Measurements from ENCODE around the gene DSCAM.

DSCAM gene

DNA sequence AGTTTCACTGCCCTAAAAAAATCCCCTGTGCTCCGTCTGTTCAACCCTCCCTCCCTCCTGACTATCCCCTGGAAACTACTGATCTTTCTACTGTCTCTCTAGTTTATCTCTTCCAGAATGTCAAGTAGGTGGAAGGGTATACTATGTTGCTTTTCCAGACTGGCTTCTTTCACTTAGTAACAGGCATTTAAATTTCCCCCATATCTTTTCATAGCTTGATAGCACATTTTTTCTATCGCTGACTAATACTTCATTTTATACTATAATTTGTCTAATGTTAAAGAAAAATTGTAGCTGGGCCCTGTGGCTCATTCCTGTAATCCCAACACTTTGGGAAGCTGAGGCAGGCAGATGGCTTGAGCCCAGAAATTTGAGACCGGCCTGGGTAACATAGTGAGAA, 142.8 kb downstream of the DSCAM start:
- no peak for DNase-seq

DNA sequence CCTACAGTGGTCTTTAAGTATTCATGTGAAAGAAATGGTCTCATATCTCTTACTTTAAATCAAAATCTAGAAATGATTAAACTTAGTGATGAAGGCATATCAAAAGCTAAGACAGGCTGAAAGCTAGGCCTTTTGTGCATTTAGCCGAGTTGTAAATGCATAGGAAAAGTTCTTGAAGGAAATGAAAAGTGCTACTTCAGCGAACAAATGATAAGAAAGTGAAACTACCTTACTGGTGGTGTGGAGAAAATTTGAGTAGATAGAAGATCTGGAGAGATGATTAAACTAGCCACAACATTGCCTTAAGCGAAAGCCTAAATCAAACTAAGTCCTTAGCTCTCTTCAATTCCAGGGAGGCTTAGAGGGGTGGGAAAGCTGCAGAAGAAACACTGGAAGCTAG, 147.6 kb downstream of the DSCAM start:
- DNase-seq: no peak

DNA sequence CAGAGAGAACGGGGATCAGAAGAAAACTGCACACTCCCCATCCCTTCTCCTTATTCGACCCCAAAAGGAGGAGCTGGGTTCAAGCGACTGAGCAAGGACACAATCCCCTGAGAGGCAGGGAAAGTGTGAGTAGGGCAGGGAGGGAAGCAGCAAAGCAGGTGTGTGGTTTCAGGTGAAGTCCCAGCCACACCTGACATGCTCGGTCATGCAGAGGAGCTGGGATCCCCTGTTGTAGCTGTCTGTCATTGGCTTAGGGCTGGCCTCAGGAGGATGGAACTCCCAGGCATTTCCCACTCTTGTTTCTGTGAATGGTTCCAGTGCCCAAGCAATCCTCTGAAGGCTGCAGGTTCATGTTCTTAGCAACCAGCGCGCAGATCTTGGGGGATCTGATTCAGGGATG, 150.7 kb downstream of the DSCAM start:
- peak; percentile 19 for DNase-seq

DNA sequence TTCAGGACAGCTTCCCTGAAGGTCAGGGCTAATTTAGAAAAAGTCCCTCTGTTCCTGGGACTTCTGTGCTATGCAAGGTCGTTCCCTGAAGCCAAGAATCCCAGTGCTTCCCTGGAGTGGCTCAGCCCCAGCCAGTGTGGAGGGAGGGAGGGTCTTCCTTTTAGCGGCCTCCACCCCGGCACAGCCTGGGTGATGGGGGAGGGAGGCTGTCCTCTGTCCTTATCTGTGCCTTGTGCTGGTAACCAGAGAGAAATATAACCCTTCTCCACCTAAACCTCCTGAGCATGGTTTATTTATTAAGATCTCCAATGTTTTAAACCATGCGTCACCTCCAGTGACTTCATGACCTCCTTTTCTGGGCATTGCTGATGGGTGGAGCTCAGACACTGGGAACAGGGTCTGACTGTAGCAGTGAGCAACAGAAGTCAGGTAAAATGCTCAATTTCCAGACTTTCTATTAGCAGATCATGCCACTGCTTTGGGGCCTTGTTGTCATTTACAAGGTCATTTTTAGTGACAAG, 157.1 kb downstream of the DSCAM start:
- DNase-seq: no peak

DNA sequence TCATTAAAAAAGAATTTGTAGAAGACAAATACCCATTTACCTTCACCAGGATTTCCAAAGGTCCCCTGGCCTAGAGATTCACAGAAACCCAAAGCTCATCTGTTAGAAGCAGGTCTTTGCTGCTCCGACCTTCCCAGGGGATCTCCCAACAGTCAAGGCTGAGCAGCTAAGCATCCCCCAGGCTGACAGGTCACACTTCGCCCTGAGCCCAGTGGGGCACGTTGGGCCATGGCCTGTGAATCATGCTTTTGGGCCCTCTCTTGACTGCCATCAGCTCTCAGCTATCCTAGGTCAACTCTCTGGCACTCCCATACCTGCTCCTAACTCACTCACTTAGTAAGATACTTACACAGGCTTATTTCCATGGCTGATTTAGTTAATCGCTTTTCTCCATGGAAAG, 157.7 kb downstream of the DSCAM start:
- DNase-seq: no peak

DNA sequence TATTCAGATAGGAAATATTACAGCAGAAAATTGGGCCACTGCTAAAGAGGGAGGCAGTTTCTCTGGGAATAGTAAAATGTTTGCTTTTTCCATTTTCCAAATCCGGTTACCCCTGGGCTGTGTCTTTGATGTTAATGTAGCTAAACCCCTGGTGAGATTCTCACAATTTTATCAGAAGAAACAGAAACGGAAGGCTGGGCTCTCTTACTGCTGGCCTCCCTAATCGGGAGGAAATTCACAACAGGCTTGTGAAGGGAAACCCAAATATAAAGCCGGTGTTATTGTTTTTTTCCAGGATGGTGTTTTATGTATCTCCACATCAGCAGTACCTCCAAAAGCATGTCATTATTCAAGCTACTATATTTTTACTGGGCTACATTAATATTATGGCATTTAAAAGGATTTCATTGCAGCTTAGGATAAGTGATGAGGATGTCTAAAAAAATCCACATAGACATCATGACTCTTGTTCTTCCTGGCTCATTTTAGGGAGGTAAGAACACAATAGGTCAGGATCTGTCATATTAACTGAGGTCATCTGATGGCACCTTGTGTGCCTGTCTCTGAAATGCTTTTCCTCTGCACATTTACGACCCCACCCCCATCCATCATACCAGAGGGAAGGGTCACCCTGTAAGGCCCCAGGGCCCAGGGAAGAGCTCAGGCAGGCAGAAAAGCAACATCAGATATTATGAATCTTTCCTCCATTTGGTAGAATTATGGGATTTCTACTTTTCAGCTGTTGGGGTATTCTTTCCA, 158.7 kb downstream of the DSCAM start:
- DNase-seq: no peak

DNA sequence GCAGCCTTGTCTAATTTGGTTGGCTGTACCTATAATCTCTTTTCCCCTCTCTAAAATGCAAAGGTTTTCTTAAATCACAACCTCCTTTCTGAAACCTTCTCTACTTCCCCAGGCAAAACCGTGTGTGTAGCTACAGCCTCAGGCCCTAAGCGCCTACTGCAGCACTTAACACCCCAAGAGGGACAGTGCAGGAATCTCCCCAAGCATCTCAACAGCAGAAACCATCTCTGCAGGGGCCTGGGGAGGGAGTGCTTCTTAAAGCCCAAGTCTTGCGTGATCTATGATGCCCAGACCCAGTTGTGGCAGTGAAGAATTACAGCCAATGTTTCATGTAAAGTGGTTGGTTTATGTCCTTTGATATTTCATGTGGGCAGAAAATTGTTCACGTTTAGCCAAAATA, 159.3 kb downstream of the DSCAM start:
- no peak for DNase-seq

DNA sequence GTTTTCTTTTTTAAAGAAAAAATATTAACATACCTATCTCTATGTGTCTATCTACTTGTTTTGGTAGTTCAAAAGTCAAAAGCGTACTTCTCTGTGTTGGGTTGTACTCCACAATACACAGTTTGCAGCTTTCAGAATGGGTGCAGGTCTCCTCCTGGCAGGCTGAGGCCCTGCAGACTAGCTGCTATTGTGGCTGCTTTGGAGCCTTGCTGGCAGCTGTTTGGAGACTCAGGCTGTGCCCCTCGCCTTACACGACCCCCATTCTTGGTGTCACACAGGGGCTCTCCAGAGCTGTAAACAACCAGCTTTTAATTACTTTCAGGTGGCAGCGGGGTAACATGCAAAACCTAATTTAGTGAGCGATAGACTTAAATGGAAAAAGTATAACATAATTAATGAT, 160.4 kb downstream of the DSCAM start:
- no peak for DNase-seq

DNA sequence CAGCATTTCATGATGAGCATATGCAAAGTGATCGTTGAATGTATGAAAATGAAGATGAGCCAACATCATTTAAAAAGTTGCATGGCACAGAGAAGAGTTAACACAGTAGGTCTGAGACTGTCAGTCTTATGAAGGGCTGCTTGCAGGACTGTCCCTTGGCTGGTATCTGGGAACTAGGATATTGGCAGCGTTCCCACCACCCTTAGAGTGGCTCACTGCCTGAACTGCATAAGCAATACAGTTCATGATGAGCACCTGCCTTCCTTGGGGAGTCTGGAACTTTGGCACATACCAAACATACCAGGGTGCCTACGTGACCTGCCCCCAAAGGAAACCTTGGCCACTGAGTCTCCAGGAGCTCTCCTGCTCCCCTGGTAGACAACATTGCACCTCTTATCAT, 161.8 kb downstream of the DSCAM start:
- no peak for DNase-seq

DNA sequence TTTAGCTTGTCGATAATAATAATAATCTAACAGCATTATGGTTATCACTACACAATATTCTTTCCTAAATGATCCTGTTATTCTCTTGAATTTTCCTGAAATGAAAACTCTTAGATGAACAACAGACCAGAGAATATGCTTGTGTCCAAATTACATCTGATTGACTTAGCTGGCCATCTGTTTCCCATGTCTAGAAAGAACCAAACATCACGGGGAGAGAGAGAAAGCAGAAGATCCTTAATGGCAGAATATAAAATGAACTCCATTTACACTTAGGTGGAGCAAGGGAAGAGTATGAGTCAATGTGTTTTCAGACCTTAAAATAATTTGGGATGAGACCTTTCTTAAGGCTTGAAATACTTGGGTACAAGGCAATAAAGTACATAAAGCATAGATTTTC, 162.2 kb downstream of the DSCAM start:
- no peak for DNase-seq

DNA sequence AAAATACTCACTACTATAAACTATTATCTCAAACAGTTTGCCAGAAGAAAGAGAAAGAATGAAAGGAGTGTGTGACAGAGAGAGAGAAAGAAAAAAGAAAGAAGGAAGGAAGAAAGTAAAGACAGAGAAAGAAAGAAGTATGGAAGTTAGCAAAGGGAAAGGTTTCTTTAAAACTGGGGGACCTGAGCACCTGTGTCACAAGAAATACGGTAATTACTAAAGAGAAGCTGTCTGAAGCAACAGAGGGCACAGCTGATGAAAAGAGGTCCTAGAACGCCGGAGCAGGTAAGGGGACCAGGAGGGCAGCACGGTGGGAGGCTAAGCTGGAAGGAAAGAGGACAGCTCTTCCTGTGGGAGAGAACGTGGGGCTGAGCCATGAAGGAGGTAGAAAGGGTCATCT, 163.6 kb downstream of the DSCAM start:
- DNase-seq: no peak

DNA sequence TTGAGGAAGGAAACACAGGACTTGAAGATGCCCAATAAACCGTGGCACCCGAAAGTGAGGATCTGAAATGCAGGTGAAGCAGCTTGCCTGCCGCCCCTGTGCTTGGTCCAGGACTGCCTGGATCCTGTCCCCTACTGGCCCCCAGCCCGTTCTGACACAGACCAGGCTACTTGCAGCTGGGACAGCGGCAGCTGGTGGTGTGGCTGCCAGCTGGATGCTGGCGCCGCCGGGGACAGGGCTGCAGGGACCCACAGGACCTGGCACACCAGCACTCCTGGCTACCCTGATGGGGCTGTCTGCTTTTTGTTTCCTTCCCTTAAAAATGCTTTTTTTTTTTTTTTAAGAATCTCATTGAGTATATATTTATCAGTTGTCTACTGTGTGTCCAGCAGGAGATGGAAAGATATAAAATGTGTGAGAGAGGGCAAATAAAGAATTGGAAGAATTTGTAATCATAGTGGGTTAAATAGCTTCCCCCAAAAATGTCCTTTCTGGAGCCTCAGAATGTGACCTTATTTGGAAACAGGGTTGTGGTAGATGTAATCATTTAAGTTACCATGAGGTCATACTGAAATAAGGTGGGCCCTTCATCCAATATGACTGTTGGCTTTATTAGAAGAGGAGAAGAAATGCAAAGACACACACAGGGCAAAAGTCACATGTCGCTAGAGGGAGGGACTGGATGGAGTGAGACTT, 165.6 kb downstream of the DSCAM start:
- no peak for DNase-seq

DNA sequence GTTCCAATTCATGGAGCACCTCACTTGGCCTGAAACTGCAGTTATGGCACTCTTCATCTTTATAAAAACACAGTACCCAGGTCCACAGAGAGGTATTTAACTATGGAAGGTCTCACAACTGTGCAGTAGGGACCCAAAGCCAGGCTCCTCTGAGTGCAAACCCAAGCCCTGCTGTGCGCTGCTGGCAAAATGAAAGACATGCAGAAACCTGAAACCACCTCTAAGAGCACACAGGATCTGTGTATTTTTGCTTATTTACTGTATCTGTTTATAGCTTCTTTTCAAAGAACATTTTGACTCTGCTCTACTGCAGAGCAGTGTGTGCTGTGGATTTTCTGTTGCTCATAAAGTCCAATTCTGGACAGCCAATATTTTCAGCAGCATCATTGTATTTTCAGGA, 166.6 kb downstream of the DSCAM start:
- DNase-seq: no peak

DNA sequence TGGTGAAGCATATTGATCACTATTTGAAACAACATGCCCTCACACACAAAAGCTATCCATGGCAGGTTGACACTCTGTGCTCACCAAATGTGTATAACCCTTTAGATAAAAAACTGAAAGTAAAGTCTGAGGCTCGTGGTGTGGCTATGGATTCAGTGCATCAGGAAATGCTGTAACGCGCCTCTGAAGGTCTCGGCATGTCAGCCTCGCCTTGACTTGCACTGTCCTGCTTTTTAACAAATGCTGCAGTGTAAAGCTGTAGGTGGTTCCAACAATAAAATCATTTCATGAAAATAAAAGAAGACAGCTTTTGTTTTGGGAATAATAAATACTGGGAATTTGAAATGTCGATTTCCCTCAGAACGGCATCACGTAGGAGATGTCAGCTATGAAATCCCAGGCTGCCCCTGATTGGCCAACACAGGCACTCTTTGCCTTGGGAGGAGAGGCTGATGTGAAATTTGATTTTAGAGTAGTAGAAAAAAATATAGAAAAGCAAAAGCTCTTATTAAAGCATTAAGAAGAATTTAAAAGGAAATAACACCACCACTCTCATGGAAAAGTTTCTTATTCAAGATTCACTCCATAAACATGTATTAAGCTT, 168.2 kb downstream of the DSCAM start:
- no peak for DNase-seq

DNA sequence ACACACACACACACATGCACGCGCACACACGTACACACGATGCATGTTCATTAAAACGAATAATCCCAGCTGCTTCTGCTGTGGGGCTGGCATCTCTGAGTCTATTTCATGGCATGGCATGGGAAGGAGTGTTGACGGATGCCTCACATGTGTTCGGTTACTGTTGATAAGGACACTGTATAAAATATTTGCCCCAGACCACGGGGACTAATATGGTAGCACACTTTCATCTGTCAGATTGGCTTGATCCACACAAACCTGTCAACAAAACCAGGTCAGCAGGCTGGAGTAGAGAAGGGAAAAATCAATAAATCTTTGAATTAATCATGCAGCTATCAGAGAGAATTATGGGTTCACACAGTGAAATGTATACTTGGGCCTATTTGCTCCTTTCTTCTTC, 171.9 kb downstream of the DSCAM start:
- DNase-seq: no peak

DNA sequence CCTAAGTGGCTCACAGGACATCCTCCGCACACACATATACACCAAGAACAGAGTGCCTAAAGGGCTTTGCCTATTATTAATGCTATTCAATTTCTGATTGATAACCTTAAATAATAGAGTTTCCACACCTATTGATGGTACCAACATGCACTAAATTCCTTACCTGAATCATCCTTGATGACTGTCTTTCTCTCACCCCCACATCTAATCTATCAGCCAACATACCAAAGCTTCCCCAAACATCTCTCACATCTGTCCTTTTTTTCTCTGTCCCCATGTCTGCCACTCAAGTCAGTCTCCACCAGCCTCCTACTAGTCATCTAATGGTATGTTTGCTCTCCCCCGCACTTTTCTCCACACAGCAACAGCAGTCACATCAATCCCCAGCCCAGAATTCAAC, 174.4 kb downstream of the DSCAM start:
- DNase-seq: no peak

DNA sequence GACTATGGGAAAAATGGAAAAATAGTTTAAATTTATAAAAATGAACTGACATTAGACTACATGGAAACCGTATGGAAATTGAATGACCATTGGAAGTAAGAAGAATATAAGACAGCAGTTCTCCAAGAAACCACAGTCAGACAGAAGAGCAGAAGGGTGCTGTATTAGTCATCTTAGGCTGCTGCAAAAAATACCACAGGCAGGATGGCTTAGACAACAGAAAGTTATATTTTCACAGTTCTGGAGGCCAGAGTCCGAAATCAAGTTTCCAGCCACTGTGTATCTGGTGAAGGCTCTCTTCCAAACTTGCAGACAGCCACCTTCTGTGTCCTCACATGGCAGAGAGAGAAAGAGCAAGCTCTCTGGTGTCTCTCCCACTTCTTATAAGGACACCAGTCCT, 175.2 kb downstream of the DSCAM start:
- DNase-seq: no peak

DNA sequence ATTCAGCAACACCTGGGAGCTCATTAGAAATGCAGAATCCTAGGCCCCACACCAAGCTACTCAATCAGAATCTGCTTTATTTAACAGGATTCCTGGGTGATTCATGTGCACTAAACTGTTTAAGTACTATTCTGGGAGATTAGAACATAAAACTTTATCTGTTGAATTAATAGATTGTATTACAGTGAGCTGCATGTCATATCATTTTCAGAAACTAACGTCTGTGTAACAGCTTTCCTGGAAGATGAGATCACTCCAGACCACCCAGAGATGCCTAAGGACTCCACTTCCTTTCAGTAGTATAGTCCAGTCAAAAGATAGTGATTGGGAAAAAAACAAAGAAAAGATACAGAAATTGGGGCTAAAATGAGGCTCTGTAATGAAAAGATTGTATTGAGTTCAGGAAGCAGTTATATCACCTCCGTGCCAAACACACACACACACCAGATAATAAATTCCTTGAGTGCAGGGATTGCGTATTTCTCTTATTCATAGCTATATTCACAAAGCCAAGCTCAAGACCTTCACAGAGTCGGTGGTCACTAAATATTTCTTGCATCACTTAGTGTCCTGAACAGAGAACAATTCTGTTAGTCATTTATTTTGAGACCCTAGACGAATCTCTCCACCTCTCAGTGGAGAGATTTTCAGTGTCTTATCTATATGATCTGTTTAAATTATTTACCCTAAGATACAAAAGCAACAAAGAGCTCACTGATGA, 178.2 kb downstream of the DSCAM start:
- no peak for DNase-seq

DNA sequence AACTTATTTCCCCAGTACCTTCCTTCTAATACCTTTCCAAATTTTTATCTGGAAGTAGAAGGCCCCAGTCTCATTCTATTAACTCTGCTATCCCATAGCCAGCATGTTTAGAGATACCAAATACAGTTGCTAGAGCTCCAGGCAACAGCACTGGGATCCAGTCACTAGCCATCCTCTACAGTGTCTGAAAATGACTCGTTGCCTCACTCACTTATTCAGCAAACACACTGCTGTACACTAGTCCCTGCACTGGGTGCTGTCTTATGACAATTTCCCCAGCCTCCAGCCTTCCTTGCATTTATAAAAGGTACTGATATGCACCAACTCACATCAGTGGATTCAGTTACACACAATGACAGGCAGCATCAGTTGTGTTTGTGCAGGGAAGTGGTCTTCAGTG, 179.0 kb downstream of the DSCAM start:
- no peak for DNase-seq

DNA sequence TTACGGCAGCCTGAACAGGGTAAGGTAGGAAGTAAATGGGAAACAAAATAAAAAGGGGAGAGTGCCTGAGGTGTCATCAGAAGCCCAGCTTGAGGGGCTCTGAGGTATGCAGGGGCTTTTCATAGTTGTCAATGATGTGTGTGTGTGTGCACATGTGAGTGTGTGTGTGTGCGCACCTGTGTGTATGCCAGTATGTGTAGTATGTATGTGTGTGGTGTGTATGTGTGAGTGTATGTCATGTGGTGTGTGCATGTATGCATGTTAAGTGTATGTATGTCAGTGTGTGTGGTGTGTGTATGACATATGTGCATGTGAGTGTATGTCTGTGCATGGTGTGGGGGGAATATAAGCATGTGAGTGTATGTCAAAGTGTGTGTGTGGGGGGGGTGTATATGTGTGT, 184.1 kb downstream of the DSCAM start:
- no peak for DNase-seq

DNA sequence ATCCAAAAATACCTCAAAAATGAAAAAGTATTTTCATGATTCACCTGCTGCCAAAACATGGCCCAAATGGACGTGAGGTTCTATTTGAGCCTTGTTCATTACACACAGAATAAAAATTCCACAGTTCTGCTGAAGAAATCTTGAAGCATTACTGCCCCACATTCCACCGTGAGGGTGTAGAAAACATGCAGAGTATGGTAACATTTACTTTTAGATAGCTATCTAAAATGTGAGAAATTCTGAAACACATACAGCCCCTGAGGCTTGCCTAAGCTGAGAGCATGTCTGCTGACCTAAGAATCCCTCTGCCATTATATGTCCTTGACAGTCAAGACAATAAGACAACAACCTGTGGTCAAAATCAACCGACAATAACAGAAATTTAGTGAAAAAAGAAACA, 186.5 kb downstream of the DSCAM start:
- DNase-seq: no peak

DNA sequence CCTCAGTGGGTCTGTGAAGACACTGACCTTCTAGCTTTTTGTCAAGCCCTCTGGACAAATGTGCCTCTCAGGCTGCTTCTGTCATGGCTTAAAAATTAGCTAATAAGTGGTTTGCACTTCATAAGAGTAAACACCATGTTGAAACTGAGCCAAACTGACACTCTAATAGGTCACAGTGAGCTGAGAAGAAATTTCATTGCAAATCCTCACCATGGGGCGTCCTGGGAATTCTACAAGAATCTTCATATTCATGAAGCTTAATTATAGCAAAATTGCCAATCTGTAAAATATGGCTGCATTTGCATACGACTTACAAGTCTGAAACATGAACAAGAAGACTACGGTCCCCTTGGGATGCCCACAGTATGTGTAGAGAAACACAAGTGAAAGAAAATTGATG, 188.6 kb downstream of the DSCAM start:
- DNase-seq: no peak

DNA sequence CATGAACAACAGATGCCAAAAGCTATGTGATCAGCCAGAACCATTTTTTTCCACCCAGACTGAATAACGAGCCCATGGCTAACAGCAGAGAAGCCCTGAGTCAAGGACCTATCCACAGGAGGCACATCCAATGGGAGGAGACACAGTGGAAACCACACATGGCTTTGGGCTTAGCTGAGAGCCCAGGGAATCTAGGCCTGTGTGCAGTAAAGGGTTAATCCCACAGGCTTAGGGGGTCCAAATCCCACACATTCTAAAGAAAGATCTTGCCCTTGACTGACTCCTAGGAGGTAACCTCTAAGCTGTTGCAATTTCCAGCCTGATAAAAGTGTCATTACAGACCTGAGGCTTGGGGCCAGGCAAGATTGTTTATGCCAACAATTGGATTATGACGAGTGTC, 194.5 kb downstream of the DSCAM start:
- no peak for DNase-seq

DNA sequence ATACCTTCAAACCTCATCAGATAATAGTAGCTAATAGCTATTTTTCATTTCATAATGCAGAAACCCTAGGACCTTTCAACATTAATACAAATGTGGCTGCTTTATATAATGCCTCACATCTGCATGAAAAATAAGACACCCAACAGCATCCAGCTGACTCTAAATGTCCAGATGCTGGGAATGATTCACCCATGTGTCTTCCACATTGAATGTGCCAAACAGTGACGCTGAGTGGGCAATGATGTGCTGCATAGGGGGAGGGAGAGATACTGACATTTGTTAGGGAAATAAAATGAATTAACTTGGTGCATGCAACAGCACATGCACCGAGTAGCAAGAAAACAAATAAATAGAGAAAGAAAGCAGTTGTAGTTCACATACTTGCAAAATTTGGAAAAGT, 199.3 kb downstream of the DSCAM start:
- DNase-seq: no peak
